ENCODE results near the gene OSBPL9.

Gene OSBPL9

DNA sequence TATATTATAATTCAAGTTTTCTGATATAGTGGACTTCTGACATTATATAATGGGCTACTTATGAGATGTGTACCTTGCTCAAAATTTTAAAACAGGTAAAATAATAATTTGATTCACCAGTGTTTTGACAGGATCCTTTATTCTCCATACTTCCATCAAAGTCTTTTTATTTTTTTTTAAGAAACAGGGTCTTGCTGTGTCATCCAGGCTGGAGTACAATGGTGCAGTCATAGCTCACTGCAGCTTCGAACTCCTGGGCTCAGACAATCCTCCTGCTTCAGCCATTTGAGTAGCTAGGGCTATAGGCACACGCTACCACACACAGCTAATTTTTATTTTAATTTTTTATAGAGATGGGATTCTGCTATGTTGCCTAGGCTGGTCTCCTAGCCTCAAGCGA lies 132.3 kb downstream of the OSBPL9 start:
- DNase-seq (ENCODE audit: low read depth in 1 of 2, low spot score in 1 of 2), result no peak
- Histone ChIP-seq H3K27me3 (ENCODE audit: insufficient read depth, poor library complexity, severe bottlenecking) (no peaks in the 10 kb centered on the region), H3K27ac (replicated peaks) (no peak overlapping the region), H3K4me3 (replicated peaks; ENCODE audit: insufficient read depth, low read length) (no peak overlapping the region)
- TF ChIP-seq, protein P1, sequence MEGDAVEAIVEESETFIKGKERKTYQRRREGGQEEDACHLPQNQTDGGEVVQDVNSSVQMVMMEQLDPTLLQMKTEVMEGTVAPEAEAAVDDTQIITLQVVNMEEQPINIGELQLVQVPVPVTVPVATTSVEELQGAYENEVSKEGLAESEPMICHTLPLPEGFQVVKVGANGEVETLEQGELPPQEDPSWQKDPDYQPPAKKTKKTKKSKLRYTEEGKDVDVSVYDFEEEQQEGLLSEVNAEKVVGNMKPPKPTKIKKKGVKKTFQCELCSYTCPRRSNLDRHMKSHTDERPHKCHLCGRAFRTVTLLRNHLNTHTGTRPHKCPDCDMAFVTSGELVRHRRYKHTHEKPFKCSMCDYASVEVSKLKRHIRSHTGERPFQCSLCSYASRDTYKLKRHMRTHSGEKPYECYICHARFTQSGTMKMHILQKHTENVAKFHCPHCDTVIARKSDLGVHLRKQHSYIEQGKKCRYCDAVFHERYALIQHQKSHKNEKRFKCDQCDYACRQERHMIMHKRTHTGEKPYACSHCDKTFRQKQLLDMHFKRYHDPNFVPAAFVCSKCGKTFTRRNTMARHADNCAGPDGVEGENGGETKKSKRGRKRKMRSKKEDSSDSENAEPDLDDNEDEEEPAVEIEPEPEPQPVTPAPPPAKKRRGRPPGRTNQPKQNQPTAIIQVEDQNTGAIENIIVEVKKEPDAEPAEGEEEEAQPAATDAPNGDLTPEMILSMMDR (IDR thresholded peaks at IDR 0.05; ENCODE audit: insufficient read depth, low read length), result no peak
- TF ChIP-seq POLR2AphosphoS5 (IDR thresholded peaks at IDR 0.05; ENCODE audit: low read depth) (no peak), SPI1 (IDR thresholded peaks at IDR 0.05; ENCODE audit: borderline replicate concordance, low read depth) (no peak), GABPA (IDR thresholded peaks at IDR 0.05; ENCODE audit: low read depth) (no peak)
- TF ChIP-seq, protein P2, sequence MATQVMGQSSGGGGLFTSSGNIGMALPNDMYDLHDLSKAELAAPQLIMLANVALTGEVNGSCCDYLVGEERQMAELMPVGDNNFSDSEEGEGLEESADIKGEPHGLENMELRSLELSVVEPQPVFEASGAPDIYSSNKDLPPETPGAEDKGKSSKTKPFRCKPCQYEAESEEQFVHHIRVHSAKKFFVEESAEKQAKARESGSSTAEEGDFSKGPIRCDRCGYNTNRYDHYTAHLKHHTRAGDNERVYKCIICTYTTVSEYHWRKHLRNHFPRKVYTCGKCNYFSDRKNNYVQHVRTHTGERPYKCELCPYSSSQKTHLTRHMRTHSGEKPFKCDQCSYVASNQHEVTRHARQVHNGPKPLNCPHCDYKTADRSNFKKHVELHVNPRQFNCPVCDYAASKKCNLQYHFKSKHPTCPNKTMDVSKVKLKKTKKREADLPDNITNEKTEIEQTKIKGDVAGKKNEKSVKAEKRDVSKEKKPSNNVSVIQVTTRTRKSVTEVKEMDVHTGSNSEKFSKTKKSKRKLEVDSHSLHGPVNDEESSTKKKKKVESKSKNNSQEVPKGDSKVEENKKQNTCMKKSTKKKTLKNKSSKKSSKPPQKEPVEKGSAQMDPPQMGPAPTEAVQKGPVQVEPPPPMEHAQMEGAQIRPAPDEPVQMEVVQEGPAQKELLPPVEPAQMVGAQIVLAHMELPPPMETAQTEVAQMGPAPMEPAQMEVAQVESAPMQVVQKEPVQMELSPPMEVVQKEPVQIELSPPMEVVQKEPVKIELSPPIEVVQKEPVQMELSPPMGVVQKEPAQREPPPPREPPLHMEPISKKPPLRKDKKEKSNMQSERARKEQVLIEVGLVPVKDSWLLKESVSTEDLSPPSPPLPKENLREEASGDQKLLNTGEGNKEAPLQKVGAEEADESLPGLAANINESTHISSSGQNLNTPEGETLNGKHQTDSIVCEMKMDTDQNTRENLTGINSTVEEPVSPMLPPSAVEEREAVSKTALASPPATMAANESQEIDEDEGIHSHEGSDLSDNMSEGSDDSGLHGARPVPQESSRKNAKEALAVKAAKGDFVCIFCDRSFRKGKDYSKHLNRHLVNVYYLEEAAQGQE (IDR thresholded peaks at IDR 0.05; ENCODE audit: insufficient replicate concordance, low read depth), result no peak

DNA sequence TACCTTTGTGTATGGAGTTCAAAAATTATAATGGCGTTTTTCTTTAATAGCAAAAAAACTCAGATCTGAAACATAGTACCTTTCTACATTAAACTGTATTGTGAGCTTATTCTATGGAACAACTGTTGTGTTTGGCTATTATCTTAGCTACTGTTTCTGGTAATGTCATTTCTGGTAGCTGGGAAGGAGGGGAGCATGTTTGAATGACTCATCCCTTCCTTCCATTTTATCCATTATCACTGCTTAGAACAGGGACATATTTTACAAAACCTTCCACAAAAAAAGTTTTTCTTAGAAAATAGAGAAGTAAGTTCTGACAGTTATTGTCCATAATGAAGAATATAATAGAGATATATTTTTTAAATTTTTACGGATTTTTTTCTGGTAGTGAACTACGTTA lies 133.3 kb downstream of the OSBPL9 start:
- H3K27ac ChIP-seq (replicated peaks), result no peak overlapping the region
- TF ChIP-seq, protein P2 (IDR thresholded peaks at IDR 0.05; ENCODE audit: insufficient replicate concordance, low read depth), result no peak
- TF ChIP-seq POLR2AphosphoS5 (IDR thresholded peaks at IDR 0.05; ENCODE audit: low read depth) (no peak), SPI1 (IDR thresholded peaks at IDR 0.05; ENCODE audit: borderline replicate concordance, low read depth) (no peak), GABPA (IDR thresholded peaks at IDR 0.05; ENCODE audit: low read depth) (no peak)
- TF ChIP-seq, protein P1 (IDR thresholded peaks at IDR 0.05; ENCODE audit: insufficient read depth, low read length), result no peak
- no peaks in the 10 kb centered on the region for H3K27me3 ChIP-seq (ENCODE audit: insufficient read depth, poor library complexity, severe bottlenecking)
- no peak overlapping the region for H3K4me3 ChIP-seq (replicated peaks; ENCODE audit: insufficient read depth, low read length)
- DNase-seq (ENCODE audit: low read depth in 1 of 2, low spot score in 1 of 2), result no peak

DNA sequence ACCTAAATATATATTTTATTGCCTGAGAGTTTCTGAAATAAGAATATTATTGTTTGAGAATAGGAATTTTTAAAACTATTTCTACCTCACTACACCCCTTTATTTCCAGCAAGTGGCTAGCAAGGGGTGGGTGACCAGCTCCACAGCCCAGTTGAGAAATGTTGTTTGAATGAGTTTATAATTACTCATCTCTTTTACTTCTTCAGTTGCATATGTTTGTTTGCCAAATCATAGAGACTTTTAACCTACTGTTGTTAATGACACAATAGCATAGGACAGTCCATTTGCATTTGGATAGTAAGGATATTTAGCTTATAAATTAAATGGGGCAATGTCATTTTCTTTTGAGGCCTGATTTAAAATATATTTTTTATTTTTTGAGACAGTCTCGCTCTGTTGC lies 133.8 kb downstream of the OSBPL9 start:
- TF ChIP-seq GABPA (IDR thresholded peaks at IDR 0.05; ENCODE audit: low read depth), result no peak
- TF ChIP-seq POLR2AphosphoS5 (IDR thresholded peaks at IDR 0.05; ENCODE audit: low read depth), result no peak
- TF ChIP-seq SPI1 (IDR thresholded peaks at IDR 0.05; ENCODE audit: borderline replicate concordance, low read depth), result no peak
- TF ChIP-seq, protein P1 (IDR thresholded peaks at IDR 0.05; ENCODE audit: insufficient read depth, low read length), result no peak
- TF ChIP-seq, protein P2 (IDR thresholded peaks at IDR 0.05; ENCODE audit: insufficient replicate concordance, low read depth), result no peak
- no peak for DNase-seq (ENCODE audit: low read depth in 1 of 2, low spot score in 1 of 2)
- Histone ChIP-seq H3K27me3 (ENCODE audit: insufficient read depth, poor library complexity, severe bottlenecking) (no peaks in the 10 kb centered on the region), H3K27ac (replicated peaks) (no peak overlapping the region), H3K4me3 (replicated peaks; ENCODE audit: insufficient read depth, low read length) (no peak overlapping the region)
